ENCODE results near the gene PACS1.
"Not testable (repeated sequence)": the region's sequence is repeated elsewhere in the genome, so short reads cannot be mapped to it uniquely, and the experiment has no call there.

The PACS1 gene

GRCh38 chr11:66112041-66112491 lies 42.0 kb downstream of the PACS1 start:
- DNase-seq = peak; percentile 32

- DNase-seq = peak; percentile 78
Measured at GRCh38 chr11:66112601-66113499, 42.8 kb downstream of the PACS1 start.

GRCh38 chr11:66114957-66115356 lies 44.9 kb downstream of the PACS1 start:
- not testable (repeated sequence) for DNase-seq

- no peak for DNase-seq
Measured at GRCh38 chr11:66115638-66116301, 45.7 kb downstream of the PACS1 start.

GRCh38 chr11:66116576-66117361 lies 46.7 kb downstream of the PACS1 start:
- no peak for DNase-seq

- DNase-seq = no peak
Measured at GRCh38 chr11:66118847-66119246, 48.8 kb downstream of the PACS1 start.

GRCh38 chr11:66119348-66120133 lies 49.5 kb downstream of the PACS1 start:
- DNase-seq = no peak

GRCh38 chr11:66121466-66121865 lies 51.4 kb downstream of the PACS1 start:
- no peak for DNase-seq

- no peak for DNase-seq
Measured at GRCh38 chr11:66123902-66124301, 53.8 kb downstream of the PACS1 start.

- DNase-seq = no peak
Measured at GRCh38 chr11:66124564-66124963, 54.5 kb downstream of the PACS1 start.

- DNase-seq = peak; percentile 60
Measured at GRCh38 chr11:66126064-66126463, 56.0 kb downstream of the PACS1 start.

GRCh38 chr11:66126808-66127555 lies 56.9 kb downstream of the PACS1 start:
- DNase-seq = peak; percentile 86

- DNase-seq = no peak
Measured at GRCh38 chr11:66130978-66131377, 60.9 kb downstream of the PACS1 start.

GRCh38 chr11:66131937-66132632 lies 62.0 kb downstream of the PACS1 start:
- no peak for DNase-seq

GRCh38 chr11:66133216-66133775 lies 63.2 kb downstream of the PACS1 start:
- DNase-seq = no peak

GRCh38 chr11:66136752-66137123 lies 66.7 kb downstream of the PACS1 start:
- peak; percentile 9 for DNase-seq

GRCh38 chr11:66139817-66140404 lies 69.8 kb downstream of the PACS1 start:
- no peak for DNase-seq

GRCh38 chr11:66142370-66143263 lies 72.5 kb downstream of the PACS1 start:
- no peak for DNase-seq

GRCh38 chr11:66143264-66143566 lies 73.1 kb downstream of the PACS1 start:
- DNase-seq = no peak
